Activated effector memory CD4-positive, alpha-beta T cell treated with anti-CD3 and anti-CD28 coated beads, Interleukin-2, amount 50 U/mL, for 16 hours (primary cell): ENCODE data around the gene DOCK9.

Experiments
- DNase-seq: peaks from one replicate; pipeline ENCODE4 v3.0.0-alpha.2; 2020

Gene DOCK9

DNA sequence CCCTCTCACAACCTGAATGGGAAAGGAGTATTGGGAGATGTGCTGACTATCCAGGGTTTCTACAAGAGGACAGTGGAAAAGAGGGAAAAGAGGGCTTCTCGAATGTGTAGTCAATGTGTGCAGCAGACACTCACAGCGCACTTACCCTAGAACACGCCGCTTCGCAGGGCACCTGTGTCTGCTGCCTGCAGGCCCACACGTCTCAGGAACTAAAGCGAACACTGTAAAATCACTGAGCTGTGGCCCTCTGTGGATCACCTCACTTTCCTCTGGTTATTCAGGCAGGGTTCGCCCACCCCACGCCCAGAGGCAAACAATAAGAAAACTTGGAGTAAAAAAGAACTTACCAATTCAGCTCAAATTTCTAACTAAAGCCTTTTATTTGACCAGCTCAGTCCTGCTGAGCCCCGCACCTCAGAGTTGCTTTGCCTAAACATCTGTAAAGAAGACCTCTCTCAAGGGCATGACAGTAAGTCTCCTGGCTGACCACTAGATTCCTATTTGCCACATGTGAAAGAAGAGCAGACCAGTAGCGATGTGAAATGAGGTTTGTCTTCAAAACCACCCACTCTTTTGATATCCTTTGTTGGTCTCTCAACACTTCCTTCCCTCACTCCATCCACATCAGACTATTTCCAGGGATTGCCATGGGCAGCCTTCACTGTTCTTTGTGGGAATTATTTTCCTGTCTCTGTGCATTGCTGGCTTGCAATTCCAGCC, 19.3 kb upstream of the DOCK9 start:
- no peak for DNase-seq

DNA sequence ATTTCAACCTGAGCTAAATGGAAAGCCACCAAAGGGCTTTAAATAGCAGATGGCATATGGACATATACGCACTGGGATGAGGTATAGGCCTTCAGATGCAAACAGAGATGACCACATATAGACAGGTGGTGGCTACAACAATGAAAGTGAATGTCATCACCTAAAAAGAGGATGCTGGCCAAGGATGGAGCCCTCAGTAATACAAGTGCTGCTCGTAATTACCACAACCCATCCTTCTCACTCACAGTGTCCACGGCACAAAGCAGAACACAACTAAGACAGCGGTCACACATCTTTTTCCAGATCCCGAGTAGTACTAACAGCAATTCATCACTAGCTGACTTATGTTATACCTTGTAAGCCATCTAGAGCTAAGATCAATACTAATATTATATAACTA, 18.2 kb upstream of the DOCK9 start:
- DNase-seq: no peak

GRCh38 chr13:98994896-98995295, 17.0 kb upstream of the DOCK9 start:
- no peak for DNase-seq

- DNase-seq: no peak
Observed at GRCh38 chr13:98994080-98994479, 16.2 kb upstream of the DOCK9 start.

GRCh38 chr13:98992355-98992754, 14.5 kb upstream of the DOCK9 start:
- DNase-seq: no peak

- DNase-seq: no peak
Observed at GRCh38 chr13:98990701-98991100, 12.8 kb upstream of the DOCK9 start.

GRCh38 chr13:98989469-98990235, 11.8 kb upstream of the DOCK9 start:
- DNase-seq: no peak

- DNase-seq: no peak
Observed at GRCh38 chr13:98988780-98989179, 10.9 kb upstream of the DOCK9 start.

DNA sequence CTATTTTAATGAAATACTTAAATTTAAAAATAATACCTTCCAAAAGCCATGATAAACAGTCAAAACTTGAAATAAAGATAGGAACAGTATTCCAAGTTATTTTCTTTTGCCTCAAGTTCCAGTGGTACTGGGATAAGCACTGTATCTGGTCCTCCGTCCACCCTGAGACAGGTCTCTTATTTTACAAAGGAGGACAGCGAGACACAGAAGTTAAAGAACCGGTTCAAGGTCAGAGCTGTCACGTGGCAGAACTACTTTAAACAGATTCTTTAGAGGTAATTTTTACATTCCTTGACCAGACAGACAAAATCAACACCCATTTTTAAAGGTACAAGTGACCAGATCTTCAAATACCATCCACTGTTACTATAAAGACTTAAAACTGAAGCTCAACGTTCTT, 10.4 kb upstream of the DOCK9 start:
- no peak for DNase-seq

GRCh38 chr13:98987275-98987674, 9.4 kb upstream of the DOCK9 start:
- no peak for DNase-seq

GRCh38 chr13:98986226-98986846, 8.5 kb upstream of the DOCK9 start:
- DNase-seq: no peak

DNA sequence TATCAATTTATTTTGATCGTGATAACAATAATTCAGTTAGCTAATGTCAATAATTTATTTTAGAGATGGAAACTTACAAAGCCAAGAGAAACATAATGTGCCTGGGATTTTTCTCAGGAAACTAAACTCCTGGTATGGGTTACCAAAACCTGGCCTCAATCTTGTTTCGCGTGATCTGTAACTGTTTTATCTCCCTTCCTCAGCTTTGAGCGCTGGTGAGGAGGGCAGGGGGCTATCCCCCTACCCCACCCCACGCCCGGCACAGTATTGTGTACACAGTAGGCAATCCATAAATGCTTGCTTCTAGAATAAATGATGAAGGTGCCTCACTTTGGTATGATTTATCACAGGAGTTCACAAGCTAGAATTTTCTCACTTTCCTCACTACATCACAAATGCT, 7.7 kb upstream of the DOCK9 start:
- DNase-seq: no peak

DNA sequence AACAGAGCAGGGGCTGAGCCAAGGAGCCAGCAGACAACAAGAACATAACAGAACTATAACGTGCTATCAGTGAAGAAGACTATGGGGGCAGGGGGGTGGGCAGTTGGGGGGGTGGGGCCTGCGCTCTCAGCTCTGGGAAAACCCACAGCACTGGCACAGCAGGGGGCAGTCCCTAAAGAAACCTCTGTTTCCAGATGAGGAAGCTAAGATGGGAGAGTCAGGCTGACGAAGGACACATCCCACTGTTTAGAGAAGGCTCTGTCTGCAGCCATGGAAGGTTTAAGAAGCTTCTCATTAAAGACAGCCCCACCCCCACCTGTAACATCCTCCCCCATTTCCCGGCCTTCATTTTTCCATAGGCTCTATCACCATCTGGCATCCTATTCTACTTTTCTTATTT, 7.1 kb upstream of the DOCK9 start:
- DNase-seq: no peak

DNA sequence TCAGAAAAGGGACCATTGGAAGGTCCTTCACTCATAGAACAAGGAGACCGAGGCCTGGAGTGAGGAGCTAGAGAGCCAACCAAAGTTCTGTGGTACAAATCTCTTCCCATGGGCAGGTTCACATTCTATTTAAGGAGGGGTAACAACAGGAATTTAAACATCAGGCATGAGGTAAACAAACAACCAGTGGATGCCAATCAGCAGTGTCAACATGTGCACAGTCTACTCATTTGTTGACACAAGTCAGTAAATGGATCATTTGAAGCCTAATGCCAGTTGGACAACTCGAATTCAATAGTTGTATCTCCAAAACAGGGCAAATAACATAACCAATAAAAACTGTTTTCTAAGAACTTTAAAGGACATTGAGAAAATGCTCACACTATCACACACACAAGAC, 6.3 kb upstream of the DOCK9 start:
- DNase-seq: no peak

DNA sequence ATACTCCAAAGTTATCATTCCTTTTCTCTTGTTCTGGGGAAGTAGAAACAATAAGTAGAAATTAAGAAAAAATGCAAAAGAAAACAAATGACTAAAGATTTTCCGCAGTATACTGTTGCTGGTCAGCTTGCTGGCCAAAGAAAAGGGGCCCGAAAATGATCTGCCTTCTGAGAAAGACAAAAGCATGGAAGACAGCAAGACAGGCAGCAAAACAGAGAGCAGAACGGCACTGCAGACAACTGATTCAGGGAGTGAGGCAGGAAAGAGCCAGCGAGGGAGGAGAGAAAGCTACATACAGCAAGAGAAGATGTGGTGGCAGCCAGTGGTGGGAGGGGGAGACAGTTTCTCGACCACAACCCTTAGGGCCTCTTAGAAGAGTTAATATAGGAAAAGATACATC, 5.3 kb upstream of the DOCK9 start:
- DNase-seq: no peak

- DNase-seq: no peak
Observed at GRCh38 chr13:98981369-98982080, 3.7 kb upstream of the DOCK9 start.

DNA sequence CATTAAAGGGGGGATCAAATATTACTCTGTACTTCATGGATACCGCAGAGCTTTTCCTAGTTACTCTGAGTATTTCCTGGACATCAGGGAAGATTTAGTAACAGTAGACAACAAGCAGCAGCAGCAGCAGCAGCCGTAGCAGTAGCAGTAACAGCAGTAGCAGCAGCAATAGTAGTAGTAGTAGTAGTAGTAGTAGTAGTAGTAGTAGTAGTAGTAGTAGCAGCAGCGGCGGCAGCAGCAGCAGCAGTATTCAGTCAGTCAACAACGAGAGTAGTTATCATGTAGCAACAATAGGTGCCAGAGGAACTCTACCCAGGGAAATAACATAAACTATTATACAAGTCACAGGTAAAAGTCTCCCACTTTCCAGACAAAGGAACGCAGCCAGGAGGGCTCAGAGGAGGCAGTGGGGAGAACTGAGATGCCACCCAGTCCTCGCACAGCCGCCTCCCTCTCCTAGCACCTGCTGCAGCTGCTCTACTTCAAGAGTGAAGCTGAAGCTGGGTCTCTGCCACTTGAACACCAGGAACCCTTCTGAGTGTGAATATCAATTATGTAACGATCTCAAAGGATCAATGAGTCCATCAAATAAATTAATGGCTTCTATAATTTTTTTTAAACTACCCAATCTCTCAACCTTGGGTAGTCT, 1.3 kb upstream of the DOCK9 start:
- DNase-seq: no peak

DNA sequence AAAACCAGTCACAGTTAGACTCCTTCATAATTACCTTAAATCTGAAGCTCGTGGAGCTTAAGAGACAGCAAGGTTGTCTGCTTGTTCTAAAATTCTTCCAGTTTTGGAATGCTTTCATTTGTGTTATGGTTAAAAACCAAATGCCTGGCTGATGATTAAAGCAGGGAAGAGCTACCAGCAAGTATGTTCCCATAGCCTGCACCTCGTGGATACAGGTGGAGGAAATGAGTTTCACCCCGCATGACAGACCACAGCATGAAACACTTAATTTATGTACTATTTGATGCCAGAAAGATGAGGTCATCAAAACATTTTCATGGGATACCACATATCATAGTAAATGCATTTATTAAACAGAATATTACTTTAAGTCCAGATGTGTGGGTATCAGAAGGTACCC, 416 bp upstream of the DOCK9 start:
- no peak for DNase-seq

- no peak for DNase-seq
Observed at GRCh38 chr13:98976941-98977340, 923 bp downstream of the DOCK9 start.

GRCh38 chr13:98976338-98976737, 1.5 kb downstream of the DOCK9 start:
- DNase-seq: no peak

- no peak for DNase-seq
Observed at GRCh38 chr13:98975822-98976261, 2.0 kb downstream of the DOCK9 start.

GRCh38 chr13:98974053-98974452, 3.8 kb downstream of the DOCK9 start:
- no peak for DNase-seq

- DNase-seq: no peak
Observed at GRCh38 chr13:98972627-98973026, 5.2 kb downstream of the DOCK9 start.
